Lower leg skin (tissue), 4 donors: Measurements from ENCODE around the gene RYR2. TPM values are rescaled to one million over a fixed set of nuclear protein-coding genes. Genes with fewer than 3 reads are reported as not detected.
"Not testable (repeated sequence)": the region's sequence is repeated elsewhere in the genome, so short reads cannot be mapped to it uniquely, and the experiment has no call there.

Experiments
- DNase-seq, 2 donors: peaks; one replicate each; pipeline ENCODE4 v3.0.0-alpha.2; 2019; ENCODE audit warnings: low spot score in 2 of 2
- H3K4me3 ChIP-seq: fragments of 200-600 bp; sonication (generic); 2 replicates; pipeline ENCODE4 v1.5.1; 2017; ENCODE audit warnings: mild to moderate bottlenecking, low read depth; ENCODE audit not compliant: poor library complexity, severe bottlenecking
- CTCF ChIP-seq, 3 donors: fragments of 450-650 bp; IDR thresholded peaks; one replicate each; pipeline ENCODE4 v1.5.1; 2016; ENCODE audit warnings: antibody characterized with exemption in 3 of 3, mild to moderate bottlenecking in 3 of 3, moderate library complexity in 2 of 3
- POLR2A ChIP-seq, 2 donors: fragments of 450-650 bp; IDR thresholded peaks; one replicate each; pipeline ENCODE4 v1.6.1; 2016 to 2017; ENCODE audit warnings: antibody characterized with exemption in 2 of 2, mild to moderate bottlenecking in 1 of 2, moderate library complexity in 1 of 2
- WGBS, 2 donors: methylation state at CpG; one replicate each; pipeline ENCODE4 v1.1.5; 2018; 5-methylcytosine and 5-hydroxymethylcytosine counted together
- intact Hi-C: fragments of 100-400 bp; cut with DNase I; formaldehyde crosslinking; loops from one replicate; pipeline ENCODE4 v1.15.0; 2023; ENCODE audit warnings: low total_unique reads
- total RNA-seq, 4 donors: library from RNA; depleted of rRNA; stranded (reverse); fragments of >200 nt; gene quantifications; one replicate each; pipeline ENCODE4 v1.1.0, GENCODE V29; 2016

The RYR2 gene
- total RNA-seq, 4 donors from 2014 or later: 0.19 to 0.97 (median 0.66) TPM

- TF ChIP-seq CTCF (IDR thresholded peaks at IDR 0.05) (no peak), POLR2A (IDR thresholded peaks at IDR 0.05) (no peak)
- intact Hi-C loops: no loop called here
- 88 to 89% methylated on average over 6 of the region's 6 CpGs for WGBS, 2 donors
- no peak for DNase-seq
- H3K4me3 ChIP-seq: no peak overlapping the region
These were observed 300.7 kb downstream of the RYR2 start for GRCh38 chr1:237342730-237343129.

GRCh38 chr1:237352747-237353146 lies 310.8 kb downstream of the RYR2 start:
- H3K4me3 ChIP-seq: no peak overlapping the region
- intact Hi-C loops: no loop called here
- TF ChIP-seq CTCF (IDR thresholded peaks at IDR 0.05): no peak
- no peak for TF ChIP-seq POLR2A (IDR thresholded peaks at IDR 0.05)
- no peak for DNase-seq
- WGBS, 2 donors: 92 to 94% methylated on average over 3 of the region's 3 CpGs

GRCh38 chr1:237353918-237354317 lies 311.9 kb downstream of the RYR2 start:
- intact Hi-C loops: no loop called here
- H3K4me3 ChIP-seq: no peak overlapping the region
- no peak for TF ChIP-seq POLR2A (IDR thresholded peaks at IDR 0.05)
- no peak for TF ChIP-seq CTCF (IDR thresholded peaks at IDR 0.05)
- WGBS, 2 donors: 70 to 73% methylated on average over 4 of the region's 4 CpGs
- DNase-seq: no peak

- 62 to 79% methylated on average over 1 of the region's 1 CpG for whole genome bisulfite sequencing, 2 donors
- intact Hi-C loops: no loop called here
- no peak for TF ChIP-seq CTCF (IDR thresholded peaks at IDR 0.05)
- no peak for TF ChIP-seq POLR2A (IDR thresholded peaks at IDR 0.05)
- no peak overlapping the region for H3K4me3 ChIP-seq
- DNase-seq: no peak
These were observed 313.0 kb downstream of the RYR2 start for GRCh38 chr1:237355022-237355421.

GRCh38 chr1:237358555-237358954 lies 316.6 kb downstream of the RYR2 start:
- no peak overlapping the region for H3K4me3 ChIP-seq
- WGBS, 2 donors: 89 to 93% methylated on average over 1 of the region's 1 CpG
- TF ChIP-seq CTCF (IDR thresholded peaks at IDR 0.05) (no peak), POLR2A (IDR thresholded peaks at IDR 0.05) (no peak)
- DNase-seq: no peak
- intact Hi-C loops: no loop called here

- no peak for DNase-seq
- WGBS, 2 donors: 78 to 91% methylated on average over 2 of the region's 2 CpGs
- intact Hi-C loops: no loop called here
- no peak for TF ChIP-seq CTCF (IDR thresholded peaks at IDR 0.05)
- TF ChIP-seq POLR2A (IDR thresholded peaks at IDR 0.05): no peak
- no peak overlapping the region for H3K4me3 ChIP-seq
These were observed 325.8 kb downstream of the RYR2 start for GRCh38 chr1:237367758-237368157.

GRCh38 chr1:237371477-237371876 lies 329.5 kb downstream of the RYR2 start:
- 85 to 87% methylated on average over 3 of the region's 3 CpGs for WGBS, 2 donors
- H3K4me3 ChIP-seq, DNase-seq: not testable (repeated sequence)
- intact Hi-C loops: loop anchor here (10.0 kb wide), 1 partner anchor 1157 kb away; no protein-coding TSS in a partner anchor
